Left renal pelvis (tissue), 4 donors: ENCODE data around the gene TSHZ3. TPM values are rescaled to one million over a fixed set of nuclear protein-coding genes. Genes with fewer than 3 reads are reported as not detected.

Source experiments
- DNase-seq, 4 donors: peaks; one replicate each; pipeline ENCODE4 v3.0.0-alpha.2; 2013; ENCODE audit warnings: low read depth in 4 of 4, low spot score in 3 of 4
- polyA plus RNA-seq, 4 donors: library from polyadenylated mRNA; unstranded; fragments of 120-200 nt; gene quantifications; one replicate each; pipeline ENCODE4 v1.2.1, GENCODE V29; 2013; ENCODE audit not compliant: insufficient read length in 4 of 4

TSHZ3 gene
- polyA plus RNA-seq, 4 donors, result 11.9 to 16.9 (median 12.7) TPM

DNA sequence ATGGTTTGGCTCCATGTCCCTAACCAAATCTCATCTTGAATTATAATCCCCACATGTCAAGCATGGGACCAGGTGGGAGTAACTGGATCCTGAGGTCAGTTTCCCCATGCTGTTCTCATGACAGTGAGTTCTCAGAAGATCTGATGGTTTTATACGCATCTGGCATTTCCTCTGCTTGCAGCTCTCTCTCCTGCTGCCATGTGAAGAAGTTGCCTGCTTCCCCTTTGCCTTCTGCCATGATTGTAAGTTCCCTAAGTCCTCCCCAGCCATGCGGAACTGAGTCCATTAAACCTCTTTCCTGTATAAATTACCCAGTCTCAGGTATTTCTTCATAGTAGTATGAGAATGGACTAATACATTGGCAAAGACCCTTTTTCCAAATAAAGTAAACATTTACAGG, 96.8 kb downstream of the TSHZ3 start:
- DNase-seq, result no peak

DNA sequence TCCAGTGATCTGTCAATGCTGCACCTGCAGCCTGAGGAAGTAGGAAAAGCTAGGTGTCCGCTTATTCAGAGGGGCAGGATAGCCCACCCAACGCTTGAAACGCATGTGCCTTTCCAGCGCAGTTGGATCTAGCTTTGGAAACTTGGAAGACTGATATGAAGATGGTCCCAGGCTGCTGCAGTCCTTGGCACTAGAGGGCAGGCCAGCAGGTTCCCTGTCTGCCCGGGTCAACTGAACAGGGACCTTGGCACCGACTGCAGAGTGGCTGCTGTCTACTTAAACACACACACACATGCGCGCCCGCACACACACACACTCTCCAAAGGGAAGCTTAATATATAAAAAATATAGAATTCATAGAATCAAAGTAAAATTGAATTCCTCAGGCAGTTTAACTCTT, 100.0 kb downstream of the TSHZ3 start:
- DNase-seq, result no peak

DNA sequence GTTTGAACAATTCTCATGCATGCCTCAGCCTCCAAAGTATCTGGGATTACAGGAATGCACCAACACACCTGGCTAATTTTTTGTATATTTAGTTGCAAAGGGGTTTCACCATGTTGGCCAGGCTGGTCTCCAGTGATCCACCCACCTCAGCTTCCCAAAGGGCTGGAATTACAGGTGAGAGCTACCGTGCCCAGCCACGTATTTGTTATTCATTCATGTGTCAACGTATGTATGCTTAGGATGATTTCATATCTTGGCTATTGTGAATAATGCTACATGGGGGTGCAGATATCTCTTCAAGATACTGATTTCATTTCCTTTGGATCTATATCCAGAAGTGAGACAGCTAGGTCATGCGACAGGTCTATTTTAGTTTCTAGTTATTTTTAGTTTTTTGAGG, 113.4 kb downstream of the TSHZ3 start:
- no peak for DNase-seq

DNA sequence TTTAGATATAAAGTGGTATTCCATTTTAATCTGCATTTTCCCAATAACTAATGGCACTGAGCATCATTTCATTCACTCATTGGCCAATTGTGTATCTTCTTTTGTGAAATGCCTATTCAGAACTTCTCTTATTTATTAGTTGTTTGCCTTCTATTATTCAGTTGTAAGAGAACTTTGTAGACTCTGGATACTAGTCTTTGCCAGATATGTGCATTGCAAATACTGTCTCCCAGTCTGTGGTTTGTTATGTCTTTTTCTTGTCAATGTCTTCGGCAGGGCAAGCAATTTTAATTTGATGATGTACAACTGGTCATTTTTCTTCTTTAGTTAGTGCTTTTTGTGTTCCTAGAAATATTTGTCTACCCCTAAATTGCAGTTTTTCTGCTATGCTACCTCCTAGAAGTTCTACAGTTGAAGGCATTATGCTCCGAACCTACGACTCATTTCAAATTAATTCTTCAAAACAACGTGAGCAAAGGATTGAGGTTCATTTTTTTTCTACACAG, 115.9 kb downstream of the TSHZ3 start:
- DNase-seq, result no peak

DNA sequence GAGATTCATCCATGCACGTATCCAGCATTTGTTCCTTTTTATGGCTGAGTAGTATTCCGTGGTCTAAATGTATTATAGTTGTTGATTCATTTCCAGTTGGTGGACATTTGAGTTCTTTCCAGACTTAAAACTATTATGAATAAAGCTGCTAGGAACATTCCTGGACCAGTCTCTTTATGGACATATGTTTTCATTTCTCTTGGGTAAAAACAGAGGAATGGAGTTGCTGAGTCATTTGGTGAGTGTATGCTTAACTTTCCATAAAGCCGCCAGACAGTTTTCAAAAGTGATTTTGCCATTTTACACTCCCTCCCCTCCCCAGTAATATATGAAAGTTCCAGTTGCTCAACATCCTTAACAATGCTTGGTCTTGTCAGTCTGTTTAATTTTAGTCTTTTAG, 116.4 kb downstream of the TSHZ3 start:
- DNase-seq, result no peak

DNA sequence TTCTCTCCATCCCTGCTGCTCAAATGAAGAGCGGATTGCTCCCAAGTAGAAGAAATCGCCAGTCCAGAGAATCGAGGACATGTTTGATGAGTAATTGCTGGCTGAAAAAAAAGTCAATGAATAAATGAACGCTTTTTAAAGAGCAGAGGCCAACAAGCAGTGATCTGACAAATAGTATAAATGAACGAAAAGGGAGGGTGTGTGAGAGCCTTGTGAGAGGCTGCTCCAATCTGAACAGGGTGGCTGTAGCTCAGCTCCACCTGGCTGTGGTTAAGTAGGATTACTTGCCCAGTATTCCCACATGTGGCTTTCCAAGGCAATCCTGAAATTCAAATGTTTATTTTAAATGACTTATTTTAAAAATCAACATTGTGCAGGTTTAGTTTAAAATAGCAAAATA, 117.1 kb downstream of the TSHZ3 start:
- no peak for DNase-seq

DNA sequence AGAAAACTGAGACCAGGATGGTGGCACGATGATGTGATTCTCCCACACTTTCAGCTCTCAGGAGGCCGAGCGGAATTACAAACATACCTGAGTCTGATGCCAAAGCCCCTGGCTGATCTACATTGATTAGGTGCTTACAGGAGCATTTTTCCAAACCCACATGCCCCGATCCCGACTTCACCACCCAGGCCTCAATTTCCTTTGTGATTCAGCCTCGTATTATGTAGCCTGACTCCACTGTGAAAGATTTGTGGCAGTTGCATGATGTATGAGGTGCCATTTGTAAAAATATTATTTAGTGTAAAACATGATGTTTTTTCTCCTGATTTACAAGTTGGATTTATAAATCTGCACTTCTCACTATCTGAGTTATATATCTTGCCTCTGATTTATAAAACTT, 118.0 kb downstream of the TSHZ3 start:
- no peak for DNase-seq

DNA sequence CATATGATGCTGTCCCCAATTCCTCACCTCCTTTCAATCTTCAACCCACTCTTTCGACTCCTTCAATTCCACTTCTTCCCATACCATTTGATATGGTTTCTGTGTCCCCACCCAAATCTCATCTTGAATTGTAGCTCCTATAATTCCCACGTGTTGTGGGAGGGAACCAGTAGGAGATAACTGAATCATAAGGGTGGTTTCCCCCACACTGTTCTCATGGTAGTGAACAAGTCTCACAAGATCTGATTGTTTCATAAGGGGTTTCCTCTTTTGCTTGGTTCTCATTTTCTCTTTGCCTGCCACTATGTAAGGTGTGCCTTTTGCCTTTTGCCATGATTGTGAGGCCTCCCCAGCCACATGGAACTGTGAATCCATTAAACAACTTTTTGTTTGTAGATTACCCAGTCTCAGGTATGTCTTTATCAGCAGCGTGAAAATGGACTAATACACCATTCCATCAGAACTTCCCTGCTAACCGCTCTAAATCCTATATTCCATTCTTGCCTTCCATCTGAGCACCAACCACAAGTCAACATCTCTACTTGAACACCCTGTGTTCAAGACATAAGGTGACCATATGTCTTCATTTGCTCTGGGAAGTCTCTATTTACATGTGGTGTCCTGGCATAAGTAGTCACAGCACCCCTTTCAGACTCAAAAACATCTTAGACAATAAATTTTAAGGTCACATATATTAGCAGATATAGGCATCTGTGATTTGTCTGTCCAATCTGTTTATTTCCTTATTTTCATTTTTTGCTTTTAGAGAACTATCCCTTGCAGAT, 122.9 kb downstream of the TSHZ3 start:
- DNase-seq, result no peak
